ENCODE data around the gene LSP1. TPM values are rescaled to one million over a fixed set of nuclear protein-coding genes. Genes with fewer than 3 reads are reported as not detected.
A peak's percentile ranks its signal among the peaks of the same experiment; 100 is the strongest.

Gene LSP1
- total and polyA plus RNA-seq, 2 of the 13 experiments (the other 11 are each of a cell fraction or from before 2014, with no cell fraction given): 0.59 to 1.00 TPM

GRCh38 chr11:1882265-1883238 lies 29.7 kb downstream of the LSP1 start (continued):
- TF ChIP-seq AKNA (CRISPR knock-in tag; IDR thresholded peaks at IDR 0.05; ENCODE audit: borderline replicate concordance) (no peak), ZNF614 (CRISPR knock-in tag; IDR thresholded peaks at IDR 0.05; ENCODE audit: borderline replicate concordance) (0 out of 2 replicates have a peak, but pooled peaks have one; percentile 35), TOPORS (CRISPR knock-in tag; IDR thresholded peaks at IDR 0.05) (no peak)

Data from HepG2 (cell line).